GM19240 (cell line): ENCODE results near the gene PTH.

Experiments used
- DNase-seq: peaks from one replicate; pipeline ENCODE4 v3.0.0; 2011; ENCODE audit warnings: low spot score; ENCODE audit not compliant: insufficient read length

The PTH gene

GRCh38 chr11:13449522-13449921, 46.3 kb downstream of the PTH start:
- DNase-seq: no peak

- no peak for DNase-seq
These were observed 46.9 kb downstream of the PTH start for GRCh38 chr11:13448876-13449275.

GRCh38 chr11:13446444-13446843, 49.4 kb downstream of the PTH start:
- DNase-seq: no peak

DNA sequence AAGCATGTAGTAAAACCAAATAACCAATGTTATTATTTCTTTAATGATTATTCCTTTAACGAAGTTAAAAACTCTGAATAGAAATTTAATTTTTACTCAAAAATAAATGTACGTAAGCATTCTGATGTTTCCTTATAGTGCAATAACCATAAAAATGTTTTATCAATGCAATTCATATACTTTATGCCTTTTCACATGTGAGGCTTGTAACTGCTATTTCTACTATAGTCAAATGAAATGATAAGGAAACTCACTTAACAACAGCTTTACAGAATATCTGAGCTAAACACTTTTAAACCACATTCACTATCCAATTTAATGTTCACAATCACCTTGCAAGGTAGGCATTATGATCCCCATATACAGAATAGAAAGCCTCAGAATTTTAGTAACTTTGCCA, 50.2 kb downstream of the PTH start:
- DNase-seq: no peak
